Ishikawa (cell line): ENCODE data around the gene ATP10B.

Experiments
- EP300 ChIP-seq: IDR thresholded peaks from 2 replicates; pipeline ENCODE4 v1.6.1; 2012; ENCODE audit warnings: borderline replicate concordance
- RAD21 ChIP-seq: IDR thresholded peaks from 2 replicates; pipeline ENCODE4 v1.6.1; 2012; ENCODE audit warnings: low read depth
- TCF12 ChIP-seq: IDR thresholded peaks from 2 replicates; pipeline ENCODE4 v1.6.1; 2012; ENCODE audit warnings: low read depth
- USF1 ChIP-seq: IDR thresholded peaks from 2 replicates; pipeline ENCODE4 v1.6.1; 2012

GRCh38 chr5:160618286-160618685 lies 233.7 kb downstream of the ATP10B start:
- TF ChIP-seq TCF12 = no peak
- TF ChIP-seq EP300 = no peak
- TF ChIP-seq USF1 = no peak
- TF ChIP-seq RAD21 = no peak
